ENCODE results near the gene C20orf141. TPM values are rescaled to one million over a fixed set of nuclear protein-coding genes. Genes with fewer than 3 reads are reported as not detected.

Gene C20orf141
- not detected for total RNA-seq

DNA sequence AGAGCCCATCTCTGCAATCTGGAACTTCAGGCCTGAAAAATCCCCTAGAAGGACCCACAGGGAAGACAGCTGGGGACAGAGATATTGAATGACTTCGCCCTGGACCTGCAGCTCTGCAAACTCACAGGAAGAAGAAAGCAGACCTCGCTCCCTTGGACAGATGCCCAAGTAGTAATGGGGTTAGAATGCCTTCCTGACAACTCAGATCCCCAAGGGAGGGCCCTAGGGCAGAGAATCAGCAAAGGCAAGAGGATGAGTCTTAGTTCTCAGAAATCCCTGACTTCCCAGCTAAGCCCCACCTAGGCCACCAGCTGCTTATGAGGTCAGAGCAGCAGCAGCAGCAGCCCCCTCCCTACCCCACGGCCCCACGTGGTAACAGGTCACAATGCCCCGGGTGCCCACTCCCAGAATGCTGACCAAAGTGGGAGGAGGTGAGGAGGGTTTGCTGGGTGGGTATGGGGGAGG is at the start of gene C20orf141:
TSS of gene C20orf141 (plus strand) at position 401 of the 465 bp plus-strand sequence. CDS start 198 bp downstream, outside the sequence.

GRCh38 chr20:2800521-2801285 is 14.1 kb upstream of the C20orf141 start, which contains the start of gene CPXM1:
CPXM1 (minus strand) TSS chr20:2800627; CDS start chr20:2800572, 55 bp downstream.

DNA sequence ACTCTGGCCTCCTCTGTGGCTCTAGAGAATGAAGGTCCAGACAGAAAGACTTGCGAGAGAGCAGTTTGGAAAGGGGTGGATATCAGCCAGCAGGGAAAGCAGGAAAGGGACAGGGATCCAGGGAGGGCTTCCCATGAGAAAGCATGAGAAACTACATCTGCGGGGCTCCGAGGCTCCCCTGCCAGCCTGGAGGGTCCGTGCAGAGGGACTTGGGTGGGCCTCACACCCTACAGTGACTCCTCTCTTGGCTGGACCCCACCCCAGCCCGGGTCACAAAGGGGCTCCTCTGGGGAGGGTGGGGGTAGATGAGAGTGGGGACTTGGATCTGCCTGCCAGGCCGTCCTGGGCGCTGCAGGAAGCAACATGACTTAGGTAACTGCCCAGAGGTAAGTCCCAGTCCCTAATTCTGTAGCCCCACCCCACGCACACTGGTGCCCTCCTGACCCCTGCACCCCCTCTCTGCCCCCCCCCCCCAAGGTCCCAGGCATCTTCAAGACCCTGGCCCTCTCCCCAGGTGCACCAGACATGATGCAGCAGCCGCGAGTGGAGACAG is 1.3 kb downstream of the C20orf141 start, which contains the start of gene TMEM239:
TSS of gene TMEM239 (plus strand) at position 335 of the 553 bp plus-strand sequence. CDS start at position 526, 191 bp downstream.

DNA sequence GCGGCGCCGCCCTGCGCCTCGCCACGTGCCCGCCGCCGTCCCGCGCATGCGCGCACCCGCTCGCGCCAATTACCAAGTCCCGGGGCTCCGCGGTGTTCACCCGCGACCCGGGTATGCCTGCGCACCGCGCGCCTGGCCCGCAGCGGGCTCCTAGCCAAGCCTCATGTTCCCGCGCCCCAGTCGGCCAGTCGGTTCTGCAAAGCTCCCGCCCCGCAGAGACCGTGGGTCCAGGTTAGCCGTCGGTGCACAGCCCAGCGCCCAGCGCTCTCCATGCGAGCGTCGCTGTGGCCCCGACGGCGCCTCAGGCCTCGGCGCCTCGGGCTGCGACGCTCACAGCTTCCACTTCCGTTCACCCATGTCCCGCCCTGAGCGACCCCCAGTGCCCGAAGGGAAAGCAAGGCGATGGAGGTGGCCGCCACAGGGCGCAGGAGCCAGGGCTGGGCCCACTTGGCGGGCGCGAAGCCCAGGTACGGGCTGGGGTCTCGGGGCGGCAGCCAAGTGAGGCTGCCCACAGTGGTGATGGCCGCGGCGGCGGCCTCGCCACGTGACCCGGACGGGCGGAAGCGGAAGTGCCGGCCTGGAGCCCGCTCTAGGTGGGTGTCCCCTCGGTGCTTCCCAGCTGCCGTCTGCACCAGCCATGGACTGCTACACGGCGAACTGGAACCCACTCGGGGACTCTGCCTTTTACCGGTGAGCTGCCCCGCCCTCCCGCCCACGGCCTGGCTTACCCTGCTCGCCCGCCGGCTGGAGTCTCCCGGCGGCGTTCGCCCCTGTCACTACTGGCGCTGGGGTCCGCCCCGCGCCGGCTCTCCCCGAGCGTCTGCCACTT is 25.6 kb downstream of the C20orf141 start, which contains the start of the genes PCED1A and VPS16:
TSS of gene PCED1A (minus strand) at position 518 of the 829 bp plus-strand sequence. CDS start 743 bp downstream, outside the sequence.
TSS of gene VPS16 (plus strand) at position 608 of the 829 bp plus-strand sequence. CDS start at position 638, 30 bp downstream.

Other genes starting within 250 kb of the C20orf141 start
- gene NOP56, start 162.4 kb upstream of the C20orf141 start, total RNA-seq: 104 TPM
- gene IDH3B, start 150.8 kb upstream of the C20orf141 start, total RNA-seq: 103 TPM
- gene EBF4, start 122.2 kb upstream of the C20orf141 start, total RNA-seq: 18.3 TPM
- 146 TPM for gene CPXM1, start 14.4 kb upstream of the C20orf141 start, total RNA-seq
- not detected for gene TMEM239, start 1.4 kb downstream of the C20orf141 start, total RNA-seq
- 62.2 TPM for gene PCED1A, start 25.7 kb downstream of the C20orf141 start, total RNA-seq
- 38.4 TPM for gene VPS16, start 25.8 kb downstream of the C20orf141 start, total RNA-seq
- 71.7 TPM for gene PTPRA, start 58.5 kb downstream of the C20orf141 start, total RNA-seq
- not detected for gene GNRH2, start 228.6 kb downstream of the C20orf141 start, total RNA-seq
- gene MRPS26, start 231.1 kb downstream of the C20orf141 start, total RNA-seq: 50.9 TPM